COLO668 (cell line): Measurements from ENCODE around the gene KIRREL1.

Experiments
- DNase-seq: peaks from one replicate; lab custom pipeline; 2025; ENCODE audit not compliant: unreplicated experiment; lab: John Stamatoyannopoulos, UW

The KIRREL1 gene

DNA sequence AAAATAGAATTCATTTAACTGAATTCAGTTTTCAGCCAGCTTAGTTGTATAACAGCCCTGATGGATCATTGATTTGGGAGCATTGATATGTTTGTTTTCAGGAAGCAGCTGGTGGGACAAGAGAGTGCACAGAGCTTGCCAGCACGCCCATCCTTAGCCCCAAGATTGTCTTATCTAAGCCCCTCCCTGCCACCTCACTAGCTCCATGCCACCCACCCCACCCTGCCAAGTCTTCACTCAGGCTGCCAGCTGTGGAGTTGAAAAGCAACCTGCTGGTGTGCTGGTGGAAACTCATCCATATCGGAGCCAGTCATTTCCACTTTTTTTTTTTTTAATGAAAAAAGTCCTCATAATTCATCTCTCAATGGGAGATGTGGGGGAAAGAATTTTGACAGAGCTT, 11.8 kb downstream of the KIRREL1 start:
- no peak for DNase-seq

DNA sequence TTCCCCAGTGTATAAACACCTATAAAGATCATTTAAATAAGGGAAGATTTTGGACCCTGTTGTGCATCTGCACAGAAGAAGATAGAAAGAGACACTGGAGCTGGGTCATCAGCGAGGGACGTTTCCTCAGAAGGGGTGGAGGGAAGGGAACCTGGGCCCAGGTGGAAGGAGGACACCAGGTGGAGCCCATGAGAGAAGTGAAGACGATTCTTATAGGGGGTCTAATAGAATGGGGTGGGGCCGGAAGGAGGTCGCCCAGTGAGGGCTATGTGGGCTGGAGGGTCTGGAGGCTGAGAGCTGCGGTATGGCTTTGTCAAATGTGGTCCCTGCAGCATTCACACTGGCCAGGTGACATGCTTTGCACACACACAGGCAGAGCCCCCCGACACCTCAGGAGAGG, 13.7 kb downstream of the KIRREL1 start:
- DNase-seq, result no peak

DNA sequence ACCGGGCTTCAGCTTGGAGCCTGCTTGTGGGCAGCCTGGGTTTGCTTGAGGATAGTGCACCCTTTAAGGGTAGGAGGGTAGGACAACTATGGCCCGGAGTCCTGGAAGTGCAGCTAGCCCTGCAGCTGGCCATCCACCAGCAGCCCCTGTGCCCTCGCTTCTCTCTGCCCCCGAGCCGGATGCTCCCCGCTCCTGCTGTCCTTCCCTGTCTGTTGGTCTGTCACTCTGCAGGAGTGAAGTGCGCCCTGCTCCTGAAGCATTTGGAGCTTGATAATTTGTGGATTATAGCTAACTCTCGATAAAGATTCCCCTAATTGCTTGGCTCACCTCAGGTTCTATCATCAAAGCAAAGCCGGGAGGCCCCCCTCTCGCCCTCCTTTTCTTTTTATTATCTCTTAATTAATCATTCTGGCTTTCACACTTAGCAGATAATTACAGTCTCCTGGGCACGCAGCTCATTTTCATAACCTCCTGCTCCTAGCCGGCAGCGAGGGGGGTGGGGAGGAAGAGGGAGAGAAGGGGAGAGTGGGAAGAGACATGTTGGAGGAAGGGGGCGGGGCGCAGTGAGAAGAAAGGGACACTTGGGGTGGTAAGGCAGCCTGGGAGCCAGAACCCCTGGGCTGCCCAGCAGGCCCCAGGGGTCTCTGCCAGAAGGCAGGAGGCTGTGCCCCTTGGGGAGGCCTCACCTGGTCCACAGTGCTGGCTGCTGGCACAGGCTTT, 14.4 kb downstream of the KIRREL1 start:
- no peak for DNase-seq

DNA sequence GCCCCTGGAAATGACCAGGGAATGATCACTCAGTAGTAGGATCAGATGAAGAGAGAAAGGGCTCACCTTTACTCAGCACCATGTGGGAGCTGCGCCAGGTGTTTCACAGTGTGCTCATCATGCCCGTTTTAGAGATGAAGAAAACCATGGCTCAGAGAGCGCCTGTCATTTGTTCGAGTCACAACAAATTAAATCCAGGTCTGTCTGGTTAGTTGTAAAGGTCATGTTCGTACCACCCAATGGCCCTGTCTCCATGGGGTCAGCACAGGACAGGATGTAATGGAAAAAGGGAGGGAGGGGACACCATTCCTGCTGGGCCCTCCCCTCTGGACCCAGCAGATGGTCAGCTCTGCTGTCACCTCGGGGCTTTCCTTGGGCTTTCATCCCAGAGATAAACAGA, 15.2 kb downstream of the KIRREL1 start:
- no peak for DNase-seq

DNA sequence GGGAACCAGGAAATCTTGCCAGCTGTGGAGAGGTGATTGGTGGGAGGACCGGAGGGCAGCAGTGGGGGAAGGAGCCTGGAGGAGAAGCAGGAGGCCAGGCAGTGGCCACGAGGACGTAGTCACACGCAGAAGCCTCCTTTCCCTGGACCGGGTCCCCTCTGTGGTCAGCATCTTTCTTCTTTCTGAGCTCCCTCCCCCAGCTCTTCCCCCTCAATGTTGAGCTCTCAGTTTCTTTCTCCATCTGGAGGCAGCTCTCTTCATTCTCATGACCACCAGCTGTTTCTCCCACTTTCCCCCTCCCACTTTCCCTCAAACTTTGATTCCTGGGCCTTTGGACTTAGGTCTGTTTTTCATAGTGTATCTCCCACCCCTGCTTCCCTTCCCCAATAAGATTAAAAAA, 18.3 kb downstream of the KIRREL1 start:
- no peak for DNase-seq

DNA sequence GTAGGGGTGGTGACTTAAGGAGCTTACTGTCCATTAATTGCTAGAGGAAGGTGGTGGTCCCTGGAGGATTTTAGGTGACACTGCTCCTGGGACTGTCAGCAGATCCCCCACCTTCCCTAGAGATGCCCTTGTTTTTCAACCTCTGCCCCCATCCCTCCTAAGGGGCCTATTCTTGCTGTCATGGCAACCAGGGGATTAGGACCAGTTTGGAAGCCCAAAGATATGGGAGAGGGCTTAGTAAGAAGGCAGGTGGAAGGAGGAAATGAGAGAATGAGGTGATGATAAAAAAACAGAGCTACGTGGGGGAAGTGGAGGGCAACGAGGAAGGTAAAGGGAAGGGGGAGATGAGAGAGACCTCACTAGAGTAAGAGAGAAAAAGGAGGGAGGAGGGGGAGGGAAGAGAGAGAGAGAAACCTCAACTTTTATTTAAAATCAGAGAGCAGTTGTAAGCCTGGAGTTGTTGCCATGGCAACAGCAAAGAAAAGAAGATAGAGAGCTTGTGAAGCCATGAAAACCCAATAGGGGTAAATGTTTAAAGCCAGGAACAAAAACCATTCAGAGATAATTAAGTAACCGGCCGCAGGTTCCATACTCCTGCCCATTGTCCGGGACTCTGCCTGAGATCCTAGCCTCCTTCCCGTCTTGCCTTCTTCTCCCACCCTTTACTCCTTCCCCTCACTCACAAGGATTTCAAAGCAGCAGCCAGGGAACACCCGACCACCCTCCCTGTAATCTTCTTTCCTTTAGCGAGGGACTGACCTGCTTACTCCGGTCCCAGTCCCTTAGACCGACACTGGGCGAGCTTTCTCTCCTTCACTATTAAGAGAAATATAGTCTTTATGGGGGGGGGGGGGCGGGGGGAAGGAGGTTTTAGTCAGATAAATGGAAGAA, 20.6 kb downstream of the KIRREL1 start:
- DNase-seq, result no peak

DNA sequence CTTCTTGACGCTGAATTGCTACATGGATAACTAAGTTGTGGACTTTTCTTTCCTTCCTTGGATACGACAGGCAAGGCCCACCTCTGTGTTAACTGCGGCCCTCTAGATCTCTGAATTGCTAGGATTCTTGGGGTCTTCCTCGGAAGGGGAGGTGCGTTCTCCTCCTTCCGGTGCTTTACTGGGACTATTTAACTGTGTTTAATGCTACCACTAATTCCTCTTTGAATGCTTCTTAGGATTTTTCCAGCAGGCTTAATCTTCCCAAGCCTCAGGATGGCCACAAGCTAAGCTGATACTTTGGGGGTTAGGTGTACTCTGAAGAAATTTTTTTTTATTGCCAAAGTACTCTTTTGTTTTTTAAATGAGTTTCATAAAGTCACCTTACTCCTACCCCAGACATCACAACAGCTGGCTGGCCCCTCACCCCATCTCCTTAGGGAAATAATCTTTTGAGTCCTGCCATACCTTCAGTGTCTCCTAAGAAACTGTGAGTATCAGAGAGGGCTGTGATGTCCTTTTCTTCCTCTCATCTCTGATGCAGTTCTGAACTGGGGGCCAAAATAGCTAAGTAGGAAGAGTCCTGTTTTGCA, 21.4 kb downstream of the KIRREL1 start:
- DNase-seq, result no peak

DNA sequence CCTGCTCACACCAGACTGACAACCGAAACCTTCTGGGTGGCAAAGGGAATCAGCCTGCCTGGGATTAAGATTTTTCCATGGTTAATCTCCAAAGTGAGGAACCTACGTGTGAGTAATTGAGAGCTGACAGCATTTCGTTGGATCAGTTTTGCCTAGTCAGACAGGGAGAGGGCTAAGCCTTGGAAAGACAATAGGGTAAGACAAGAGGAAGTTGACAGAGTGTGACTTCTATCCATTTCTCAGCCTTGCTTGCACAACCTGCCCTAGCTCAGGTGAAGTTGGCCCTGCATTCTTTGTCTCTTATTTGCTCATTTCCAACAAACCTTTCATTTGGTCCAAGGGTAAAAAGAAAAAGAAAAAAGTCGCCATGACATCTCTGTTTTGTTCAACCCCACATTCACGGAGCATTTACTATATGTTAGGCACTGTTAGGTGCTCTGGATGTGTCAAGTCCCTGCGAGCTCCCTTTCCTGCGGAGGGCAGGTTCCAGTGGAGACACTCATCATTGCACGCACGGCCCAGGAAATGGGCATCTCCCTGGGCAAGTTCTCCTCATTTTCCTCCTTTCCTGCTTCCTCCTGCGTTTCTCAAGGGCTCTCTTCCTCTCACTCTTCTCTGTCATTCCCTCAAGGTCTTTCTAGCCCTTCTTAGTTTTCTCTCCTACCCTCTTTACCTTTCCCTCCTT, 23.3 kb downstream of the KIRREL1 start:
- DNase-seq, result no peak

DNA sequence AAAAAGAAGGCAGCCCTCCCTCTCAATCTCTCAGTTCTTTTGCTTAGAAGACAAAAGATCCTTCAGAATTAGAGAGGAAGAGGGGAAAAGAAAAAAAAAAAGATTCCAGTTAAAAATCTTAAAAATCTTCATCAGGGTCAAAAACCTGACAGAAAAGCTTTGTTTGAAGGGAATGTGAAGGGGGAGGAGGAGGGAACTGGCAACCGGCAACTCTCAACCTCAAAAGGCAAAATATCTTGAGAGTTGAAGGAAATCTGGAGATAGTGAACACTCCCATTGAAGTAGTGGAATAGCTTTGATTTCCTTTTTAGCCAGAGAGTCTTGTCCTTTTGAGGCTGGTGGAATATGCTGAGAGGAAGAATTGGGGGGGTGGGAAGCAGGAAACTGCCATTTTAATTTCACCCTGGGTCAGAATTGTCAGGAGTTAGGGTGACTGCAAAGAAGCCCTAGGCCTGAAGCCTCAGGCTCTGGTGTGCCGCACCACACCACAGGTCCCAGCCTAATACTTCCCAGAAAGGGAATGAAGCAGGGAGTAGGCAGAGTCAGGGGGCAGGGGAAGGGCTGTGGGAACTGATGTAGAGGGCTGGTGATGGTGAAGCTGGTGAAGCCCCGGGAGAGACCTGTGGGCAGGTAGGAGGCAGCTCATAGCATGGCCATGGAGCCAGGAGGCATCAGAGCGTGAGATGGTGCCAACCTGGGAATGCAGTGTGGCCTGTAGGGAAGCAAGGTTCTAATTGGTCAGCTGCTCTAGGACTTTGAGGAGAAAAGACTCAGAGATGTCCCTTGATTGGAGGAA, 24.6 kb downstream of the KIRREL1 start:
- no peak for DNase-seq

DNA sequence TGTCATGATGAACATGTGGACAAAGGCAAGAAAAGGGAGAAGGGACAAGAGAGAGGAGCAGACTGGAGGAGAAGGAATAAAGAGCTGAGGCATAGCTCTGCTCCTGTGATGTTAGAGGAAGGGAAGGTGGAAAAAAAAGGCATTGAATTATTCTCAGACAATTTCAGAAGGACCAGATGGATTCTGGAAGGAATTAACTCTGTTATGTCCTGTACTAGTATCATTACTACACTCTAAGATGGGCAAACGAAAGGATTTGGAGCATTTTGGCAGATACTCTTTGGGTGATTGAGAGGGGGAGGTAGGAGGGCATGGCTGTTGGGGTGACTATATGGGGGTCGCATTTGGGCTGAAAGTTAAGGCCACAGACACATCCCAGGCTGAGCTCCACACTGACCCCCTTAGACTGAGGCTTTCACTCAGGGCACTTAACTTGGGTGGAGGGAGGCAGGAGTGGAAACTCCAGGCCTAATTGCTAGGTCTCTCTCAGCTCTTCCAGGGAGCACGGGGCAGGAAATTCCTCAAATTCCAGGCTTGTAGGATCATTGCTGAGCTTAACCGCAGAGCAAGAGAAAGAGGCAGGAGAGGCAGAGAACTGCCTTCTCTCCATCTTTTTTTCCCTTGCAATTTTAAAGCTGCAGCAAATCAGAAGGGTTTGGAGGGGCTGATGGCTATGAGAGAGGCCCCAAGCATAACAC, 25.9 kb downstream of the KIRREL1 start:
- DNase-seq, result no peak

DNA sequence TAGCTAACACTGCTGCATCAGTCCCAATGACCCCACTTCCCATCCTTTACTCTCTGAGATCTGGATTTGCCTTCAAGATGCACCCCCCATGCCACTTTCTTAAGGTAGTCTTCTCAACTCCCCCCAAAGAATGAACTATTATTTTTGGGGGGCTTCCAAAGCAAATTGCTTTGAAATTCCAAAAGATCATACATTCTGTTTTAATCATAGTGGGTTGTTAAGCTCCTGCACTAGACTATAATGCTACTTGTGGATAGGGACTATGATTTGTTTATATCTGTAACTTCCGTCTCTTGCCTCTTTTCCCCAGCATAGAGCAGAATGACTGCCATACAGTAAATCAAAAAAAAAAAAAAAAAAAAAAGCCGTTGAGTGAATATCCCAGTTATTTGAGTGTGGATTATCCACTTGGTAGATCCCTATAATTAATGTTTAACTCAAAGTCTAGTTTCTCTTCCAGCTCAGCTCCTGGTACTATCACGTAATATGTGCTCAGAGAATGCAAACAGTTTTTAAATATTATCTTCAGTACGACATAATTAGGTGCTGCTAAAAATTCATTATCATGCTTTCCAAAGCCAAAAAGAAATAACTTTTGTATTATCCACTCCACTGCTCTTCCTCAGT, 26.9 kb downstream of the KIRREL1 start:
- DNase-seq, result no peak

DNA sequence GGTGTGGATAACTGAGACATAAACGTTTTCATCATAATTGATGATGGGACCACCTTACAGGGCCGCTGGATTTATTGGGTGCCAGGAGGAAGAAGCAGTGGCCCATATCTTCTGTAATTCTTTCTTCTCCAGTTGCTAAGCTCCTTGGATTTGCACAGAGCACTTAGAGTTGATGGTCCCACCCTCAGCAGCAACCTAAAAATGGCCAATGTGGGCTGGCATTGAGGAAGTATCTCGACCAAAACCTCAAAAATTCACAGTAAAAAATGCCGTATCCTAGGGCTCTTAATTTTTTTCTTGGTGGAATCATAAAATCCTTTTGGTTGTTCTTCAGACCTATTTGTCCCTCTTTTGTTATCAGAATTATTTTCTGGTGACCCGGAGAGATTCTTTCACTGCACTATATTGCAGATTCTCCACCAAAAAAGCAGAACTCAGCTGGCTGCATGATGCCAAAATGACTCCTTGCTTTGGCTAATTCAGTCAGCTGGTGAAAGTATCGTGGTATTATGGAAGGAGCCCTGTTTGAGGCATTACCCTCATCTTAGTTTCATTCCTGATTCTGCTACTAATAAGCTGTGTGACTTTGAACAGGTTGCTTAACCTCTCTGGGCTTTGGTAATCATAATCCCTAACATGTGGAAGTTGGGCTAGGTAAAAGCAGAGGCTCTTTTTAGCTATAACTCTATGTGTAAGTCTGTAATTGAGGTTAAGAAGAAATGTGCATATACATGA, 27.6 kb downstream of the KIRREL1 start:
- DNase-seq, result no peak

DNA sequence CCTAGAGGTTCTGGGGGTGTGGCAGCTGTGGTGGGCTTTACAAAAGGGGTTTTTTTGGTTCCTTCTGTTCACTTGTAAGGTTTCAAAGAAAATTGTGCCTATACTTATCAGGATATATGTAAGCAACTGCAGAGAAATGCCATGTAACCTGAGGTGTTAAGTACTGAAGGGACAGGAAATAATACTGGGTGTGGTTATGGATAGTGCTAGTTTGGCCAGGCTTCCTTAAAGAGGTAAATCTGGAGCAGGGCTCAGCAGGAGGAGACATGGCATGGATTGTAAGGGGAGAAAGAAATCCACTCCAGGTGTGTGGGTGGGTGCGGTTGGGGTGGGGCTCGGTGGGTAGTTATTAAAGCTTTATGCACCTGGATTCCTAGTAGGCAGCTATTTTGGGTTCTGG, 28.3 kb downstream of the KIRREL1 start:
- no peak for DNase-seq

DNA sequence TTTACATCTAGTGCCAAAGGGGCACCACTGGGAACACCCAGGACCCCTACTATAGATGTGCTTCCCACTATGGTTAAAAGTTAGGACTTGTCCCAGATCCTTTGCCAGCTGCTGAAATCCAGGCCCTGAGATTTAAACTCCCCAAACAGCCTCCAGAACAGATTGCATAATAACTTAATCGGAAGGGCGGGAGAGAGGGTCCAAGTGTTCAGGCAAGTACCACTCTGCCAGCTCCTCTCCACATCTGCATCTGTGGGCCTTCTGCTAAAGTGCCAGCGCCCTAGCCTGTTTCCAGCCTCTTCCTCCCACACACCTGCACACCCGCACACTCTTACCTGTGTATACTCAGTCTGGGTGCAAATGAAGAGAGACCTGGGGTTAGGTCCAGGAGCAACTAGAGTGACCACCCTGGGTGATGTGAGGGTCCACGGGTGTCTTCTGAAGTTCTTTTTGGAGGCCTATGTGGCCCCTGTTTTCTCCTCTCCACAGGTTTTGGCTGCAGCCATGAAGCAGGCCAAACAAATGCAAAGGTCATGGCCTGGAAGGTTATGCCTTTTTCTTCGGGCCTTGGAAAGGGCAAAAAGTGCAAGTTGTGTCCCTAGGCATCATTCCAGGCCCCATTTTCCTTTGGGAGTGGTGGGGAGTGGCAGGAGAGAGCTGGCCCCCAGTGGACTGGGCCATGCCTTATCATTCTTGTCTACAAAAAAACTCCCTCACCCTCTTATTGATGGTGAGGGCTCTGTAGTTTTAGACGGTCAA, 29.3 kb downstream of the KIRREL1 start:
- DNase-seq, result no peak

DNA sequence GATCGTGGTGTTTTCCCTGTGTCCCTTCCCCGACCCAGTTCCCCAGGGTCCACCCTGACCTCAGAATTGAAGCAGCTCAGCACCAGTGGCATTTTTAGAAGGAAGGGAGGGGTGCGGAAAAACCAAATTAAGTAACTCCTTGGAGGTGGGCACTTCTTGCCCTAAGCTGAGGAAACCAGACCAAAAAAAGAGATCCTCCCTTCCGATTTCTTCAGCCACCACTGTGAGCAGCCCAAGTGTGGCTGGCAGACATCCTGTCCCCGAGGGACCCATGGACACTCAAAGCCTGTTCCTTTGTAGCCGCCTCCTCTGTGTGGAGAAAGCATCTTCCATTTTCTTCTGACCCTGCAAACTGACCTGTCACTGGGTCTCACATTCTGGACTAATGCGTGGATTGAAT, 31.3 kb downstream of the KIRREL1 start:
- DNase-seq, result no peak

DNA sequence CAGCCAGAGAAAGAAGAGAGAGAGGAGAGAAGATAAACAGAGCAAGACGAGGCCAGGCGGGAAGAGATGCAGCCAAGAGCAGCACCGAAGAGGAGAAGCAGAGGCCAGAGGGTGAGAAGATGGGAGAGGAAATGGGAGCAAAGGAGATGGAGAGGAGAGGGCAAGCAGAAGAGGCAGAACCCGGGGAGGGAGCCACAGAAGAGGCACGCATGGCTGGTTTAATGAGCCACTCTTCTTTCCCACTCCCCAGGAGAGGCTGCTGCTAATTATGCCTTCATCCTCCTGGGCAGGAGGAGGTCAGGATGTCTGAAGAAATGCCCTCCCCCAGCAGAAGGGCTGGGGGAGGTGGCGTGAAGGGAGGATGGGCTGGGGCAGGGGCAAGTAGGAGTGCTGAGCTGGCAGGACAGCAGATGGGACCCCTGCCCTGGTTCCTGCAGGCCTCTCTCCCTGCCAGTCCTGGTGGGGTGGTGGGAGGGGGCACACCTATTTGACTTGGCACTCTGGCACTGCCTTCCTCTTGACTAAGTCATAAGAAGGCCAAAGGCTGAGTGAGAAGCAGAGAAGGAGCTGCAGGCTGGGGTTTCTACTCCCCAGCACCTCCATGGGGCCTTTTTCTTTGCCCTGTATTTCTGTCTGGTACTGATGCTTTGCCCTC, 32.3 kb downstream of the KIRREL1 start:
- DNase-seq, result no peak

DNA sequence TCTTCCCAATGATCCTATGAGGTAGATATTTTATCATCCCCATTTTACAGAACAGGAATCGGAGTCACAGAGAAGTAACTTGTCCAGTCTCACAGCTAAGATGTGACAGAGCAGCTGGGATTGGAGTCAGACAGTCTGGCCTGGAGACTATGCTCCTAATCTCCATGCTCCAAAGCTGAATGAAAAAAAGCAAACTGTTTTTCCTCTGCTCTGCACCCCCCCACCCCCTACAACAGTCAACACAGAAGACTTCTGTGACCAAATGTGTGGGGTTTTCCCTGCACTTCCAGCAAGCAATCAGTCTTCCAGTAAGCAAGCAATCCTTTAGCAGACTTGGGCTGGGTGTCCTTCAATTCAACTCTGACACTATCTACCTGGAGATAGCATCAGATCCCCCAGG, 33.2 kb downstream of the KIRREL1 start:
- no peak for DNase-seq

DNA sequence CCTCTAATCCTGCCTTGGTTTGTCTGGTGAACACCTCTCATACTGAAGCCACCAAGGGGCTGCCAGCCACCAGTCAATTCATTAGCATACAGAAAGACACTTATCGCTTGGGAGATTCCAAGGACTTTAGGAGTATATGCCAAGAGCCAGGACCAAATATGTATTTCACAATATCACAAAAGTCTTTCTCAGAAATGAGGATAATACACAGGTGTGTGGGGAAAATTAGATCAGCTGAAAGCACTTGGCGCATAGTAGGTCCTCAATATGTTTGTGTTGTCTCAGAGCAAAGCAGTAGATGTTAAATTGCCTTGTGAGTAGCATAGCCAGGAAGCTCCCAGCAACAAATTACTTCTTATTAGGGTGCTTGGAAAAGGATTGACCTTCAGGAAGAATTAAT, 34.1 kb downstream of the KIRREL1 start:
- no peak for DNase-seq
